ENCODE results near the gene MEFV.
A peak's percentile ranks its signal among the peaks of the same experiment; 100 is the strongest.
"Not testable (repeated sequence)": the region's sequence is repeated elsewhere in the genome, so short reads cannot be mapped to it uniquely, and the experiment has no call there.

MEFV gene, protein sequence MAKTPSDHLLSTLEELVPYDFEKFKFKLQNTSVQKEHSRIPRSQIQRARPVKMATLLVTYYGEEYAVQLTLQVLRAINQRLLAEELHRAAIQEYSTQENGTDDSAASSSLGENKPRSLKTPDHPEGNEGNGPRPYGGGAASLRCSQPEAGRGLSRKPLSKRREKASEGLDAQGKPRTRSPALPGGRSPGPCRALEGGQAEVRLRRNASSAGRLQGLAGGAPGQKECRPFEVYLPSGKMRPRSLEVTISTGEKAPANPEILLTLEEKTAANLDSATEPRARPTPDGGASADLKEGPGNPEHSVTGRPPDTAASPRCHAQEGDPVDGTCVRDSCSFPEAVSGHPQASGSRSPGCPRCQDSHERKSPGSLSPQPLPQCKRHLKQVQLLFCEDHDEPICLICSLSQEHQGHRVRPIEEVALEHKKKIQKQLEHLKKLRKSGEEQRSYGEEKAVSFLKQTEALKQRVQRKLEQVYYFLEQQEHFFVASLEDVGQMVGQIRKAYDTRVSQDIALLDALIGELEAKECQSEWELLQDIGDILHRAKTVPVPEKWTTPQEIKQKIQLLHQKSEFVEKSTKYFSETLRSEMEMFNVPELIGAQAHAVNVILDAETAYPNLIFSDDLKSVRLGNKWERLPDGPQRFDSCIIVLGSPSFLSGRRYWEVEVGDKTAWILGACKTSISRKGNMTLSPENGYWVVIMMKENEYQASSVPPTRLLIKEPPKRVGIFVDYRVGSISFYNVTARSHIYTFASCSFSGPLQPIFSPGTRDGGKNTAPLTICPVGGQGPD

DNA sequence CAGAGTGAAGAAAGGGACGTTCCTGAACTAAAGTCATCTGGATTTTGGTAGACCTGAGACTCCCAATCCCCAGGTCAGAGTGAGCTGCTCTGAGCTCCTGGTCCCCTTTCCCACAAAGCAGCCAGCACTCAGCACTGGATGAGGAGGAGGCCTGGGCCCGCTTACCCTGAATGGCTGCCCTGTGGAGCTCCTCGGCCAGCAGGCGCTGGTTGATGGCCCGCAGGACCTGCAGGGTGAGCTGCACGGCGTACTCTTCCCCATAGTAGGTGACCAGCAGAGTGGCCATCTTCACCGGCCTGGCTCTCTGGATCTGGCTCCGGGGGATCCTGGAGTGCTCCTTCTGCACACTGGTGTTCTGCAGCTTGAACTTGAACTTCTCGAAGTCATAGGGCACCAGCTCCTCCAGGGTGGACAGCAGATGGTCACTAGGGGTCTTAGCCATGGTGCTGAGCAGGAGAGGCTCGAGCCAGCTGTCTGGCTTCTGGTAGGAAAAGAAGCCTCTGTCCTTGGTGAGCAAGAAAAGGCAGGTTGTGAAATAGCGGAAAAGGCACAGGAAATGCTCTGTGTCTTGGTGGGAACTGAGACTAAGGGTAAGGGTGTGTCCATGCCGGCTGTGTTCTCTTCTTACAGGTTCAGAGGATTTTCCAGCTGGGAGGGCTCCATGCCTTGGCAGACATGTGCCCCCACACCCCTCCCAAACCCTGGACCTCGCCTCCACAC lies at the start of gene MEFV:
TSS of gene MEFV (minus strand) at position 488 of the 720 bp plus-strand sequence. CDS start at position 442, 46 bp downstream.
- no peak for DNase-seq

DNA sequence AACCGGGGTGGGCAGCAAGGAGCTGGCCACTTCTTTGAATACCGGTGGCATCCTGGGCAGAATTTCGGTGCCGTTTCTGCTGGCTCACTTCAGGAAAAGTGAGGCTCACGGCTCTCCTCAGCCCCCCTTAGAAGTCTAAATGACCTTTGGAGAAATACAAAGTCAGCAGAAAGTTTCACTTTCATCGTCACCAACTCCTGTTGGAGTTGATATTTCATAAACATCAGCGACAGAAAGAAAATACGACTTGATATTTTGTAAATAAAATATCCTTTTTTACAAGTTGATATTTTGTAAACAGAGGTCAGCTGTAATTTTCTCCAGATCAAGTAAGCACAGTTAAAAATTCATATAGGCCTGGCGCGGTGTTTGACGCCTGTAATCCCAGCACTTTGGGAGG lies 49.6 kb upstream of the MEFV start:
- no peak for DNase-seq

DNA sequence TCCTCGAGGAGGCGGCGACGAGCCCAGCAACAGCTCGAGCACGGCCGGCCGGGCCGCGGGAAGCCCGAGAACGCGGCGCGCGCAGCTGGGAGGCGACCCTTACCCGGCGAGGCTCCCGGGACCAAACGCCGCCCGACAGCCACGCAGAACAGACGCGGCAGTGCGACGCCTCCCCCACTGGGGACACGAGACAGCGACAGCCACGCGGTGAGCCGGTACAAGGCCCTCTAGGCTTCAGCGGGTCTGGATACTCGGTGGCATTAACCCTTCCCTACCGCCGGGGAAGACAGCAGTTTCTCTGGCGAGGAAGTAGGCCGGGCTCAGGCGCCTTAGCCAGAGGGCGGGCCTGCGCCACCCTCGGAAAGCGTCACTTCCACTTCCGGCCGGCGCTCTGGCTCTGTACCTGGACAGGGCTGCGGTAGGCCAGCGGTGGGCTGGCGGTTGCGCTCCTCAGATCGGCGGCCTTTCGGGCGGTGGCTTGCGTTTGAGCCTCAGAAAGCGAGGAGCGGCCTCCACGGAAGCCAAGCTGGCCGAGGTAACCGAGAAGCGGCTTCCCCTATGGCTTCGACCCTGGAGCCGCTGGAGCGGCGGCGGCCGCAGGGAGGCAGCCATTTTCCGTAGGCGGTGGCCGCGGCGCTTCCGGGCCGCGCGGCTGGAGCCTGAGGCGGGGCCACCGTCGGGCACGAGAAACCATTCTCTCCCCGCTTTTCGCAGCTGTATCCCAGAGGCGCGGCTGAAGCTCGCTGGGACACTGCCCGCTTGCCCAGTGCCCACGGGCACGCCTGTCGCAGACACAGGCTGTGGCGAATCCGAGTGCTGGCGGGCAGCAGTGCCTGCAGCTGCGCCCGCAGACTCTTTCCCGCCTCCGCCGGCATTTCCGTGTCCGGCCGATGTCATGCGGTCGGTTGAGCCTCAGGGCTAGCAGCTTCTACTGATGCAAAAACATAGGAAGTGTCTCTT lies 49.0 kb upstream of the MEFV start, which contains the start of the genes TIGD7 and ZNF75A:
TSS of gene TIGD7 (minus strand) at position 322 of the 960 bp plus-strand sequence. CDS start 4,816 bp downstream, outside the sequence.
TSS of gene ZNF75A (plus strand) at position 389 of the 960 bp plus-strand sequence. CDS start 2,932 bp downstream, outside the sequence.
- peak; percentile 80 to 83 for DNase-seq

DNA sequence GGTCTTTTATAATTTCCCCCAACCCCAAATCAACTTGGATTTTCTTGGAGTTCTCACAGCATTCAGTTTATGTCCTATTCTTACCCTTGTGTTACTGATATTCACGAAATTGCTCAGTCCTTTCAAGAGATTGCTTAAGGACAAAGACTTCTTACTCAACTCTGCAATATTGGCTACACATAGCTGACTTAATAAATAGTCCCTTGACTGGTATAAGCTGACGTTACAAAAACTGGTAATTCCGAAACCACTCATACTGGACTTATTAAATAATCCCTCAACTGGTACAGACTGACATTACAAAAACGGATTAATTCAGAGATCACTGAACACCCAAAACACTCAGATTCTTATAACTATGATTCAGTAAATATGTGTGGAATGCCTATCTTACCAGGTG lies 47.9 kb upstream of the MEFV start:
- no peak for DNase-seq

DNA sequence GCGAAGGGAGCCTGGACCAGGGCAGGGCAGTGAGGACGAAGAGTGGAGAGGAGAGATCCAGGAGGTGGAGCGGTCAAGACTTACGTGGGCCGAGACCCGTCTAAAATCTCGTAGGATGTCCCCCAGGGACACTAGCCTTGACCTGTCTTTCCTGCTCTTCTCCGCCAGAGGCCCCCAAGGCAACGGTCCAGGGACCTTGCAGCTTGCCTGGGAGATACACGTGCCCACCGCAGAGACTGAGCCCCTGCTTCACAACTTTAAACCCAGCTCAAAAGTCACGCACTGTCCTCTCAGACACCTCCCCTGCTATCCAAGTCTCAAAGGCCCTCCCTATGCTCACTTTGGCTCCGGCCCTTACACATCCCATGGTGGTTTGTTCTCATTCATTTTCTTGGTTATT lies 39.4 kb upstream of the MEFV start:
- DNase-seq, result no peak

DNA sequence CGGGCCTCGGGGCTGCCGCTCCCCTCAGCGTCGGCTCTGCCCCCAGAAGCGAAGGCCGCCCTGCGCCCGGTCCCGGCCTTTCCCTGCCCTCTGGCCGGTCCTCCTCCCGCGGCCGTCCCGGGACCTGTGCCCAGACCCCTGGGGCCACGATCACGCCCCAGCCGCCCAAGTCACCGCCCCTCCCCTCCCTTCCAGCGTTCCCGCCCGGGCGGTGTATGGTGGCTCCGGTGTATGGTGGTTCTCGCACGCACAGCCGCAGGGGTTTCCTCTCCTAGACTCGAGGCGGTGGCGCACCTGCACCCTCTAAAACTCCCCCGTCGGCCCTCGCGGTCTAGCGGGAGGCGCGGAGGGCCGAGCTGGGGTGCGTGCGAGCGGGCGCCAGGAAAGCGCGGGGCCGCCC lies 38.8 kb upstream of the MEFV start:
- DNase-seq, result no peak

DNA sequence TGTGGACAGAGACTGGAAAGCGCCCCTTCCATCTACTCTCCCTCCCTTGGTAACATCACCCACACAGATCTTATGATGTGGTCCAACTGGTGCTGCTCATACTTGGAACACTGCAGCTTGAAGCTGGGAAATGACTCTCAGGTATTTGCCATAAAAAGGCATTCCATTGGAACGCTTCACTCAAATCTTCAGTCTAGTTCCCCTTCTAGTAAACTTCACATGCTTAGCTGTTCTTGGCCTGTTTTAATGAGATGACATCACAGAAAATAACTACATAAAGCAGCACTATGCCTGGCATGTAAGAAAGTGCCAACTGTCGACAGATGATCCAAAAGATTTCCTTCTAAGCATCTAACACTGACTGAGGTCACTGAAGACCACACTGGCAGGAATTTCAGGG lies 36.2 kb upstream of the MEFV start:
- DNase-seq, result no peak

DNA sequence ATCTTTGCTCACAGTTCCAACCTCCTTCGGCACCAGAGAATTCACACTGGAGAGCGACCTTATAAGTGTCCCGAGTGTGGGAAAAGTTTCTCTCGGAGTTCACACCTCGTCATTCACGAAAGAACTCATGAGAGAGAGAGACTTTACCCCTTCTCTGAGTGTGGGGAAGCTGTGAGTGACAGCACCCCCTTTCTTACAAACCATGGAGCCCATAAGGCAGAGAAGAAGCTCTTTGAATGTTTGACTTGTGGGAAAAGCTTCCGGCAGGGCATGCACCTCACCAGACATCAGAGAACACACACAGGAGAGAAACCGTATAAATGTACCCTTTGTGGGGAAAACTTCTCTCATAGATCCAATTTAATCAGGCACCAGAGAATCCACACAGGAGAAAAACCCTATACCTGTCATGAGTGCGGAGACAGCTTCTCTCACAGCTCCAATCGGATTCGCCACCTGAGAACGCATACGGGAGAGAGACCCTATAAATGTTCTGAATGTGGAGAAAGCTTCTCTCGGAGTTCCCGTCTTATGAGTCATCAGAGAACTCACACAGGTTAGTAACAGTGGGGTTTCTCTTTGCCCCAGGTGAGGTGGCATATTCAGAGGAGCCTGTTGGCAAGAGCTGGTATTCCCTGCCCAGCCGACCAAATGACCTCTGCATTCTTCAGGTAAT lies 33.7 kb upstream of the MEFV start:
- no peak for DNase-seq

DNA sequence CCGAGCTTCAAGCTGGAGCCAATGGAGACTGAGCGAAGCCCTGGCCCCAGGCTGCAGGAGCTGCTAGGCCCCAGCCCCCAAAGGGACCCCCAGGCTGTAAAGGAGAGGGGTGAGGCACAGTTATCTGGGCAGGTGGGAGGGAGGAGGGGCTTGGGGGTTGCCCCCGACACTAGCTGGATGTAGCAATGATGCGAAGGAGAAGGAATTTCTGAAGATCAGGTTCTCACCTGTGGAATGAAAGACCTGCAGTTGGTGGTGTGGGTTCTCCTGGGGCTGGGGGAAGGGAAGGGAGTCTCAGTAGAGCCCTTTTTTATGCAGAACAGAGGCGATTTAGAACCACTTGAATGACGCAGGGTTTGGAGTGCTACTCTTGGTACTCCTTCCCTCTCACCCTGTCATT lies 28.7 kb upstream of the MEFV start:
- no peak for DNase-seq

DNA sequence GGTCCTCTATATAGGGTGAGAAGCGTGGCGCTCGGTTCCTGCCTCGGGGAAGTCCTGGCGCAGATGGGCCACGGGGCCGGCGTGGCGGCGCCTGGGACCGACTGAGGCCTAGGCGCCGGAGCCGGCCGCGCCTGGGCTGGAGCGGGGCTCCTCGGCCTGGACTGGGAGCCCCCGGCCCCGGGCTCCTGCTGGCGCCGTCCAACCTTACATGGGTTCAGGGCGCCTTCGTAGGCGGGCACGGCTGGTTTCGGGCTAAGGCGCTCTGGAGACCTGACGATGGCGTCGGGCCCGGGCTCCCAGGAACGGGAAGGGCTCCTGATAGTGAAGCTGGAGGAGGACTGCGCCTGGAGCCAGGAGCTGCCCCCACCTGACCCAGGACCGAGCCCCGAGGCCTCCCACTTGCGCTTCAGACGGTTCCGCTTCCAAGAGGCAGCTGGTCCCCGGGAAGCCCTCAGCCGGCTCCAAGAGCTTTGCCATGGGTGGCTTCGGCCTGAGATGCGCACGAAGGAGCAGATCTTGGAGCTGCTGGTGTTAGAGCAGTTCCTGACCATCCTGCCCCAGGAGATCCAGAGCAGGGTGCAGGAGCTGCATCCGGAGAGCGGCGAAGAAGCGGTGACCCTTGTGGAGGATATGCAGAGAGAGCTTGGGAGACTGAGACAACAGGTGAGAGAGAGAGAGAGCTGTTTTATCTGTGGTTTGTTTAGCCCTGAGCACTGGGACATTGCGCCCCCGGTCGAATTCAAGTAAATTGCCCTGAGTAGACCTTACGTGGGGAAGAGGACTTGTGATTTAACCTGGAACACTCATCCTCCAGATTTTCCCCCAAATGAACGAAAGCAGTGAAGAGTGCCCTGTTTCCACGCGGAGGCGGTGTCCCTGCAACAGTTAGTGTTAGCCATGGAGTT lies 27.4 kb upstream of the MEFV start:
- DNase-seq, result peak in 1 of 2 donors; percentile 7

DNA sequence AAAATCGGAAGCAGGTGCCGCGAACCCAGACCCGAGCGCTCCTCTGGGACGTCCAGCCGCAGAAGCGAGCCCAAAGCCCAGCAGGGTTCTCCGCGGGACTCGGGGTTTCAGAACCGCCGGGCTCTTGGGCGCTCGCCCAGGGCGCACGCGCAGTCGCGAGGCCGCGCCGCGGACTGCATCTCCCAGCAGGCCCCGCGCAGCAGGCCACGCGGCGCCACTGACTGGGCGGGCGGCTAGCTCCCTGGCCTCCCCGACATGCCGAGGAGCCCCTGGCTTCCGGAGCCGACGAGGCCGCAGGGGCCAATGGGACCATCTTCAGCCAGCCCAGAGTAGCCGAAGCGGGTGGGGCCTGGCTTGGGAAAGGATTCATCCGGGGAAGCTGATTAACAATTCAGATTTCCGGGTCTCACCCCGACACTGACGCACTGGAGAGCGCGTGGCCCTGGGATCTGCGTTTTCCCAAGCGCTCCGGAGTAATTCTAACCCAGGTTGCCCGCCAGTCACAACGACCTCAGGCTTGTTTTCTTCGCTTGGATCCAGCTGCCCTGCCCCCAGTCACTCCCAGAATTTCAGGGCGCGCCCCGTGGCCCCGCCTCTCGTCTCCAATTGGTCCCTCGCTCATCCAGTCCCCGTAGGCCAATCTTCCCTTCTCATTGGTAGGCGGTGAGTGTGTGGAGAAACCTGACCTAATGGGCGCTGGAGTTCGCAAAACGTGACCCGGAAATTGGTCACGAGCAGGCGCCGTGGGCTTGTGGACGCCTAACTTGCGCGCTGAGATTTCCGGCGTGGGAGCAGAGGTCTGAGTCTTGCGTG lies 26.5 kb upstream of the MEFV start, which contains the start of gene ZNF263:
TSS of gene ZNF263 (plus strand) at position 762 of the 813 bp plus-strand sequence. CDS start 328 bp downstream, outside the sequence.
- peak; percentile 92 to 94 for DNase-seq

DNA sequence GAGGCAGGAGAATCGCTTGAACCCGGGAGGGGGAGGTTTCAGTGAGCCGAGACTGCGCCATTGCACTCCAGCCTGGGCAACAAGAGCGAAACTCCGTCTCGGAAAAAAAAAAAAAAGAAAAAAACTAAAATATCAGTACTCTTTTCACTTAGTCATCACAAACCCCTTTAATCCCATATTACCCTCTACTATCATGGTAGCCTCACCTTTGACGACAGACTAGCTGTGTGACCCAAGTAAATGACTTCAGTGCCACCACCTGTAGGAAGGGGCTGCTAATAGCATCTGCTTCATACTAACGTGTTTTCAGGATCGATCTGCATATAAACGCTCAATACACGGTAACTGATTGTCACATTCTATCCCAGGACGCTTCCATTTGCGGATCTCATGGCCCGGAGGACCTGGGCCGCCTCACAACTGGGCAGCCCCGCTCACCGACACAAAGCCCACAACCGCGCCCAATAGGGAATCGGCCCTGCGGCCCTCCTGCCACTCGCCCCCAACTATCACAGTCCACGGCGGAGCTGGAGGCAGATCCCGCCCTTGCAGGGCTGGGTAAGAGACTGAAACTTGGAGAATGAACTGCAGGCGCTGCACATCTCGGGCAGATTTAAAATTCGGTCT lies 25.8 kb upstream of the MEFV start:
- no peak for DNase-seq

DNA sequence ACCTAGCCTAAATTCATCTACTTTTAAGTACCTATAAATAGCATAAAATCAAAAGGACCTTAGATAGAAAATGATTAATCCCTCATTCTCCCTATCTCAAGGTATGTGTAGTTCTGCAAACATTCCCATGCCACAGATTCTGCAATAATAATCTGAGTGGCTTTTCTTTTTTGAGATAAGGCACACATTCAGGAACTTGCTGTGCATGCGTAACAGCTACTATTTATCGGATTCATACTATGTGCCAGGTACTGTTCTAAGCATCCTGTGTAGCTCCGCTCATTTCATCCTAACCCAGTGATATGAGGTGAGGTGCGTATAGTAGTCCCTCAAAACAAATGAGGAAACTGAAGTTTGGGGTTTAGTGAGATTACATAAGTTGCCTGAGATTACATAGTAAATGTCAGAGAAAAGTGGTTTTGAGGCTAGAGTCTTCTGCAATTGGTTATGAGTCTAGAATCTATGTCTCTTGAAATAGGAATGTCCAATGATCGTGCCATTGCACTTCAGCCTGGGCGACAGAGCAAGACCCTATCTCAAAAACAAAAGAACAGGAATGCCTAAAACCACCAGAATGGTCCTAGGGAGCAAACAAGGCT lies 24.9 kb upstream of the MEFV start:
- DNase-seq, result no peak

DNA sequence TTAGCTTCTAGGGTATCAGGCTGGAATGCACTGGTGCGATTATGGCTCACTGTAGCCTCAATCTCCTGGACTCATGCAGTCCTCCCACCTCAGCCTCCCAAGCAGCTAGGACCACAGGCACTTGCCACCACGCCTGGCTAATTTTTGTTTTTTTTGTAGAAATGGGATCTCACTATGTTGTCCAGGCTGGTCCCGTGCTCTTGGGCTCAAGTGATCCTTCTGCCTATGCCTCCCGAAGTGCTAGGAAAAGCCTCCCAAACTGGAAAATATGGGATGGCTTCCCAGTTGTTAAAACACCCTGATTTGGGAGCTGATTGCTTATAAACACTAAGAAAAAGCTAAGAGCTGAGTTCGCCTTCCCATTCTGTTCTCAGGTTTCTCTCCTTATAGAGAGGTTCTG lies 20.2 kb upstream of the MEFV start:
- DNase-seq, result no peak

DNA sequence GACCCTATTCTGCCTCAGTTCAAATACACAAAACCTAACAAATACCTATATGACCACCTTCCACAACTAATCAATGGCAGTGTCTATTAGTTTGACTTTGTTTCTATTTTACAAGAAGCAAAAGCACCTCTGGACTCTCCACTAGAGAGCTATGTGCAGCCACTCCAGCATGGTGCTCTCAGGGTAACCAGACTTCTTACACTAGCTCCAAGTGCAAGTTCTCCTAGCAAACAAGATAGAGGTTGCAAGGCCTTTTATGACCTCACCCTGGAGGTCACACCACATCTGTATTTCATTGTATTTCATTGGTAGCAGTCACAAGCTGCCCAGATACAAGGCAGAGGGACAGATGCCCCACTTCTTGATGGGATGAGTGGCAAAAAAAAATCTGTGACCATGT lies 18.5 kb upstream of the MEFV start:
- no peak for DNase-seq

DNA sequence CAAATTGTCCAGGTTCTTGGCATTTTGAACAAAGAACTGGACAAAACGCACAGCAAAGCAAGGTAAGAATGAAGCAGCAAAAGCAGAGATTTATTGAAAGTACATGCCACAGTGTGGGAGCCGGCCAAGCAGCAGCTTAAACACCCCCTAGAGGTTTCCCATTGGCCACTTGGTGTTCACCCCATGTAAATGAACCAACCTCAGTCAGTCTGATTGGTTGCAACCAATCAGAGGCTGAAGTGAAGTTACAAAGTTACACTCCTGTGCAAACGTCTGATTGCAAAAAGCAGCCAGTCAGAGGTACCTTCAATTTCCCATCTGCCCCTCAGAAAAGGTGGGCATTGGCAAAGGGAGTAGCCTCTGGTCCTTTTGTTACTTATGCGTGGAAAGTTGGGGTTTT lies 18.1 kb upstream of the MEFV start:
- DNase-seq, result no peak

DNA sequence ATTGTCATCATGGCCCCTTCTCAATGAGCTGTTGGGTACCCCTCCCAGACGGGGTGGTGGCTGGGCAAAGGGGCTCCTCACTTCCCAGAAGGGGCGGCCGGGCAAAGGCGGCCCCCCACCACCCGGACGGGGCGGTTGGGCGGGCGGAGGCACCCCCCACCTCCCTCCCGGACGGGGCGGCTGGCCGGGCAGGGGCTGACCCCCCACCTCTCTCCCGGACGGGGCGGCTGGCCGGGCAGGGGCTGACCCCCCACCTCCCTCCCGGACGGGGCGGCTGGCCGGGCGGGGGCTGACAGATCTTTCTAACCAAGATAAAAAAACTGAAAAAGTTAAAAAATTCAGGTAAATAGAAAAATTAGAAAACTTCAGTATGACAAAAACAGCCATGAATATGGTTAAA lies 14.8 kb upstream of the MEFV start:
- DNase-seq, result not testable (repeated sequence)

DNA sequence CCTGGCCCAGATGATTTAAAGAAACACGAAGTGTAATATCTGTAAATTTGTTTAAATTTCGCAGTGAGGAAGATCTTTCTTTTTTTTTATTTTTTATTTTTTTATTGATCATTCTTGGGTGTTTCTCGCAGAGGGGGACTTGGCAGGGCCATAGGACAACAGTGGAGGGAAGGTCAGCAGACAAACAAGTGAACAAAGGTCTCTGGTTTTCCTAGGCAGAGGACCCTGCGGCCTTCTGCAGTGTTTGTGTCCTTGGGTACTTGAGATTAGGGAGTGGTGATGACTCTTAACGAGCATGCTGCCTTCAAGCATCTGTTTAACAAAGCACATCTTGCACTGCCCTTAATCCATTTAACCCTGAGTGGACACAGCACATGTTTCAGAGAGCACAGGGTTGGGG lies 14.3 kb upstream of the MEFV start:
- DNase-seq, result not testable (repeated sequence)

All from stimulated activated CD4-positive, alpha-beta T cell treated with anti-CD3 and anti-CD28 coated beads, Interleukin-2, amount 100 ng/mL, for 24 hours (primary cell).